Measurements from ENCODE around the gene HIBADH. TPM values are rescaled to one million over a fixed set of nuclear protein-coding genes. Genes with fewer than 3 reads are reported as not detected.
A peak's percentile ranks its signal among the peaks of the same experiment; 100 is the strongest.

HIBADH gene
- total and polyA plus RNA-seq, 2 donors (not counting 3 experiments of a cell fraction or from before 2014, with no cell fraction given) = 22.6 to 30.5 TPM

DNA sequence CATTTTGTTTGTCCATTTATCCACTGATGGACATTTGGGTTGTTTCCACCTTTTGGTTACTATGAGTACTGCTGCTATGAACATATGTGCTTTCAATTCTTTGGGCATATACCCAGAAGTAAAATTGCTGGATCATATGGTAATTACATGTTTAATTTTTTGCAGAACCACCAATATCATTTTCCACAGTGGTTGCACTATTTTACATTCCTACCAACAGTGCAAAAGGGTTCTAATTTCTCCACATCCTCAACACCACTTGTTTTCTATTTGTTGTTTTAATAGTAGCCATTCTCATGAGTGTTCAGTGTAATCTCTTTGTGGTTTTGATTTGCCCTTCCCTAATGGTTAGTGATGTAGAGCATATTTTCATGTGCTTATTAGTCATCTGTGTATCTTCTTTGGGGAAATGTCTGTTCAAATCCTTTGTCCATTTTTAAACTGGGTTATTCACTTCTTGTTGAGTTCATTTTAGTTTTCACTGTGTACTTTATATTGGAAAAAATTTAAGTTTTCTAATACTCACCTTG, 101.9 kb downstream of the HIBADH start:
- CTCF ChIA-PET = no interaction called here
- no peak for FAIRE-seq
- TF ChIP-seq POLR2AphosphoS5 (IDR thresholded peaks at IDR 0.05; ENCODE audit: insufficient read depth, low read depth, low read length) (no peak), POLR2A (IDR thresholded peaks at IDR 0.05; ENCODE audit: low read depth, low read length) (no peak), CTCF (IDR thresholded peaks at IDR 0.05; ENCODE audit: extremely low read depth in 1 of 2, insufficient read depth in 1 of 2, low read depth in 1 of 2, low read length in 2 of 2) (no peak), GATA2 (IDR thresholded peaks at IDR 0.05; ENCODE audit: insufficient read depth, insufficient read length, low read depth, low read length) (no peak), EZH2 (IDR thresholded peaks at IDR 0.05; ENCODE audit: borderline replicate concordance, low read depth, low read length, severe bottlenecking) (no peak), FOS (IDR thresholded peaks at IDR 0.05; ENCODE audit: borderline replicate concordance, insufficient read depth, low read length) (peak; percentile 41), MYC (IDR thresholded peaks at IDR 0.05; ENCODE audit: low read depth, low read length) (no peak)
- no peaks in the 10 kb centered on the region for H4K20me1 ChIP-seq (replicated peaks; ENCODE audit: control insufficient read depth, extremely low read depth, insufficient read depth, low read length)
- no peaks in the 10 kb centered on the region for H3K36me3 ChIP-seq (ENCODE audit: control insufficient read depth in 2 of 2, extremely low read depth in 1 of 2, insufficient read depth in 2 of 2, low read length in 2 of 2)
- dilution Hi-C loops (cut with MboI; ENCODE audit: extremely low pct_ligation_motif_present, low sequenced_read_pairs) (no loop called here), intact Hi-C loops (cut with micrococcal nuclease) (no loop called here)
- H3K27me3 ChIP-seq (ENCODE audit: control insufficient read depth in 2 of 2, insufficient read depth in 2 of 2, low read length in 2 of 2) = no peaks in the 10 kb centered on the region
- no TSS peak for BruUV-seq (replicated peaks)
- H3K4me1 ChIP-seq (ENCODE audit: control insufficient read depth, extremely low read depth, insufficient read depth, low read length) = no peaks in the 10 kb centered on the region
- H2AFZ ChIP-seq (ENCODE audit: low read depth, low read length) = no peak overlapping the region
- no peaks in the 10 kb centered on the region for H3K9me3 ChIP-seq (replicated peaks; ENCODE audit: control insufficient read depth, insufficient read depth, low read length)
- POLR2A ChIA-PET = no interaction called here
- no peaks in the 10 kb centered on the region for H3K9me1 ChIP-seq (replicated peaks; ENCODE audit: control insufficient read depth, extremely low read depth, insufficient read depth, low read length)
- no peak overlapping the region for H3K4me2 ChIP-seq (ENCODE audit: insufficient read depth, low read length)
- DNase-seq (ENCODE audit: low read depth, low spot score) = no peak
- H3K4me3 ChIP-seq (replicated peaks in 1 of 3; ENCODE audit: insufficient read depth in 1 of 3, low read depth in 1 of 3, low read length in 3 of 3) = no peak overlapping the region
- no peak overlapping the region for H3K27ac ChIP-seq (ENCODE audit: insufficient read depth, low read depth, low read length)
- no peaks in the 10 kb centered on the region for H3K79me2 ChIP-seq (ENCODE audit: control insufficient read depth, insufficient read depth, low read length)
- H3K9ac ChIP-seq (replicated peaks; ENCODE audit: extremely low read depth, insufficient read depth, low read length) = no peak overlapping the region

Measured in endothelial cell of umbilical vein (primary cell).